HUES6 (cell line): ENCODE measurements around the gene NKAIN2.
"Not testable (repeated sequence)": the region's sequence is repeated elsewhere in the genome, so short reads cannot be mapped to it uniquely, and the experiment has no call there.

Source experiments
- H3K27ac ChIP-seq: 2 replicates; pipeline ENCODE4 v1.7.0; 2013; ENCODE audit warnings: low read depth, mild to moderate bottlenecking, low read length, inconsistent platforms
- H3K27me3 ChIP-seq: 2 replicates; pipeline ENCODE4 v1.6.1; 2013; ENCODE audit warnings: low read length; ENCODE audit not compliant: control insufficient read depth, insufficient read depth
- H3K36me3 ChIP-seq: 2 replicates; pipeline ENCODE4 v1.6.1; 2013; ENCODE audit warnings: low read length; ENCODE audit not compliant: control insufficient read depth, insufficient read depth
- H3K4me1 ChIP-seq: 2 replicates; pipeline ENCODE4 v1.6.1; 2013; ENCODE audit warnings: low read length; ENCODE audit not compliant: control insufficient read depth, insufficient read depth
- H3K4me3 ChIP-seq: 2 replicates; pipeline ENCODE4 v1.5.1; 2013; ENCODE audit warnings: low read depth, low read length
- H3K9ac ChIP-seq: one replicate; pipeline ENCODE4 v1.6.1; 2013; ENCODE audit warnings: mild to moderate bottlenecking, low read length
- H3K9me3 ChIP-seq: 2 replicates; pipeline ENCODE4 v1.6.1; 2013; ENCODE audit warnings: low read depth, low read length; ENCODE audit not compliant: control insufficient read depth, insufficient read depth

Gene NKAIN2

GRCh38 chr6:124142852-124143251 lies 339.2 kb downstream of the NKAIN2 start:
- H3K4me1 ChIP-seq = no peaks in the 10 kb centered on the region
- H3K4me3 ChIP-seq = no peak overlapping the region
- H3K27me3 ChIP-seq = no peaks in the 10 kb centered on the region
- H3K9me3 ChIP-seq = no peaks in the 10 kb centered on the region
- H3K27ac ChIP-seq = no peak overlapping the region
- H3K9ac ChIP-seq = no peak overlapping the region
- no peaks in the 10 kb centered on the region for H3K36me3 ChIP-seq

- H3K27me3 ChIP-seq = no peaks in the 10 kb centered on the region
- H3K9me3 ChIP-seq = no peaks in the 10 kb centered on the region
- H3K4me1 ChIP-seq = no peaks in the 10 kb centered on the region
- no peak overlapping the region for H3K9ac ChIP-seq
- H3K27ac ChIP-seq = no peak overlapping the region
- H3K4me3 ChIP-seq = no peak overlapping the region
- no peaks in the 10 kb centered on the region for H3K36me3 ChIP-seq
Measured at GRCh38 chr6:124143435-124143834, 339.8 kb downstream of the NKAIN2 start.

- H3K4me3 ChIP-seq = no peak overlapping the region
- no peaks in the 10 kb centered on the region for H3K4me1 ChIP-seq
- no peak overlapping the region for H3K9ac ChIP-seq
- H3K36me3 ChIP-seq = no peaks in the 10 kb centered on the region
- H3K27me3 ChIP-seq = no peaks in the 10 kb centered on the region
- H3K27ac ChIP-seq = no peak overlapping the region
- H3K9me3 ChIP-seq = no peaks in the 10 kb centered on the region
Measured at GRCh38 chr6:124147621-124148020, 344.0 kb downstream of the NKAIN2 start.

DNA sequence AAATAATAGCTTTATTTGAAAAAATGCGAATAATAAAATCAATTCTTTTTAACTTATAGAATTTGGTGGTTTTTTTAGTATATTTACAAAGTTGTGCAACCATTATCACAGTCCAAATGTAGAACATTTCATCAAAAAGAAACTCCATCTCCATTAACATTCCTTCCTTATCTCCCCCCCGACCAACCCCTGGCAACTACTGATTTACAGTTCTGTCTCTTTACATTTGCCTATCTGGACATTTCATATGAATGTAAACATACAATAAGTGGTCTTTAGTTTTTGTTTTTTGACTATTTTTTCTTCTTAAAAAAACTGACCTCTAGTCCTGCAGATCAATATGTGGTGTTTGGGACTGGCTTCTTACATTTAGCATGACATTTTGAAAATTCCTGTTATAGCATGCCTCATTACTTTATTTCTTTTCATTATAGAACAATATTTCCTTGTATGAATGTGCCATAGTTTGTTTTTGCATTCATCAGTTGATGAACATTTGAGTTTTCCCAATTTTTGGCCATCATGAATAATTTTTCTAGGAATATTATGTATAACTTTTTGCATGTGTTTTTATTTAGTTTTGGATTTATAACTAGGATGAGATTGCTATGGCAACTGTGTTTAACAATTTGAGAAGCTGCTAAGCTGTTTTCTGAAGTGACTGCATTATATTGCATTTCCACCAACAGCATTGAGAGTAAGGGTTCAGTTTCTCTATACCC lies 344.7 kb downstream of the NKAIN2 start:
- H3K27me3 ChIP-seq = no peaks in the 10 kb centered on the region
- no peak overlapping the region for H3K27ac ChIP-seq
- H3K4me1 ChIP-seq = no peaks in the 10 kb centered on the region
- H3K36me3 ChIP-seq = no peaks in the 10 kb centered on the region
- no peak overlapping the region for H3K4me3 ChIP-seq
- H3K9me3 ChIP-seq = no peaks in the 10 kb centered on the region
- H3K9ac ChIP-seq = no peak overlapping the region

- Histone ChIP-seq H3K27ac (no peak overlapping the region), H3K4me3 (no peak overlapping the region), H3K9me3 (no peaks in the 10 kb centered on the region), H3K4me1 (no peaks in the 10 kb centered on the region), H3K36me3 (no peaks in the 10 kb centered on the region), H3K27me3 (no peaks in the 10 kb centered on the region), H3K9ac (no peak overlapping the region)
Measured at GRCh38 chr6:124149646-124150045, 346.0 kb downstream of the NKAIN2 start.

GRCh38 chr6:124158024-124158423 lies 354.4 kb downstream of the NKAIN2 start:
- Histone ChIP-seq H3K9ac (no peak overlapping the region), H3K36me3 (no peaks in the 10 kb centered on the region), H3K27me3 (no peaks in the 10 kb centered on the region), H3K4me1 (no peaks in the 10 kb centered on the region), H3K27ac (no peak overlapping the region), H3K9me3 (no peaks in the 10 kb centered on the region), H3K4me3 (no peak overlapping the region)

- Histone ChIP-seq H3K9ac (no peak overlapping the region), H3K27me3 (no peaks in the 10 kb centered on the region), H3K27ac (no peak overlapping the region), H3K36me3 (no peaks in the 10 kb centered on the region), H3K4me1 (no peaks in the 10 kb centered on the region), H3K9me3 (no peaks in the 10 kb centered on the region), H3K4me3 (no peak overlapping the region)
Measured at GRCh38 chr6:124163676-124164075, 360.0 kb downstream of the NKAIN2 start.

GRCh38 chr6:124164343-124164742 lies 360.7 kb downstream of the NKAIN2 start:
- no peak overlapping the region for H3K27ac ChIP-seq
- no peaks in the 10 kb centered on the region for H3K9me3 ChIP-seq
- no peak overlapping the region for H3K4me3 ChIP-seq
- H3K9ac ChIP-seq = no peak overlapping the region
- H3K27me3 ChIP-seq = no peaks in the 10 kb centered on the region
- H3K36me3 ChIP-seq = no peaks in the 10 kb centered on the region
- no peaks in the 10 kb centered on the region for H3K4me1 ChIP-seq

- H3K27ac ChIP-seq, H3K27me3 ChIP-seq, H3K36me3 ChIP-seq, H3K9me3 ChIP-seq, H3K4me3 ChIP-seq, H3K4me1 ChIP-seq, H3K9ac ChIP-seq: not testable (repeated sequence)
Measured at GRCh38 chr6:124167249-124167648, 363.6 kb downstream of the NKAIN2 start.

DNA sequence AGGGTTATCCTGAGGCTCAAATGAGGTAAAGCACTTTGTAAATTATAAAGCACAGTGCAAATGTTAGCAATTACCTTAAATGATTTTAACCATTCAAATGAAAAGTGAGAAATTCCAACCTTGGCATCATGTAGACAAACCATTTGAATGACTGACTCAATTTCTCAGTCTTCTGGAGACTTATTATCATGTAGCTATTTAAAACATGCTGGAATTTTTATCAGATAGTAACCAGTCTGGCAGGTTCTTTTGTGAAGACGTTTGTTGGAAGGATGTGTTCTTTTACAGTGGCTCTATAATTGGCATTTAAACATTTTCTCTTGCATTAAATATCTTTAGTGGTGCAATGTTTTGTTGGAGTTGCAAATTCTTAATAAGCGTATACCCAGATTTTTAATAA lies 386.6 kb downstream of the NKAIN2 start:
- Histone ChIP-seq H3K9me3 (0 out of 2 replicates have a peak, but pooled peaks cover 3% of the 10 kb centered on the region), H3K9ac (no peak overlapping the region), H3K4me3 (no peak overlapping the region), H3K27ac (peak overlapping the region; percentile 20; the same call in 1 of the 2 replicates), H3K4me1 (no peaks in the 10 kb centered on the region; the same call in 1 of the 2 replicates), H3K27me3 (no peaks in the 10 kb centered on the region), H3K36me3 (no peaks in the 10 kb centered on the region)

DNA sequence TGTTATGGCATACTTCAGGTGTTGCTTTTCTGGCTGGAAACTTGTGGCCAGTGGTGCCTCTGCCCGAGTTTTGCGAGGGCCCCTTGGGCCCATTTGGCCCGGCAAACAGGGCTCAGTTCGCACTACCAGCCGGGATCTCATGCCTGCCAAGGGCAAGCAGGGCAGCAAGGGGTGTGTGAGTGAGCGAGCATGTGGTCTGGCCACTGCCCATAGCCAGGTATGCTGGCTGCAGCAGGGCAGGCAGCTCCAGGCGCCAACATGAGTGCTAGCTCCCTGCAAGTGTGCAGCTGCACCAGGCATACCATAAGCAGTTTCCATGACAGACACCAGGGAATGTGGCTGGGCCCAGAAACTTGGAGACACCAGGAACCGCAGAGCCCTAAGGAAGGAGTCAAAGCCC lies 389.5 kb downstream of the NKAIN2 start:
- H3K4me1 ChIP-seq = no peaks in the 10 kb centered on the region; the same call in 1 of the 2 replicates
- no peak overlapping the region for H3K4me3 ChIP-seq
- 0 out of 2 replicates have a peak, but pooled peaks cover 3% of the 10 kb centered on the region for H3K9me3 ChIP-seq
- no peaks in the 10 kb centered on the region for H3K27me3 ChIP-seq
- no peaks in the 10 kb centered on the region for H3K36me3 ChIP-seq
- no peak overlapping the region for H3K27ac ChIP-seq
- no peak overlapping the region for H3K9ac ChIP-seq
